Hepatocyte (in vitro differentiated cells): ENCODE results near the gene NFIA.
"Not testable (repeated sequence)": the region's sequence is repeated elsewhere in the genome, so short reads cannot be mapped to it uniquely, and the experiment has no call there.

Experiments used
- EZH2phosphoT487 ChIP-seq: fragments of 200-600 bp; sonication (generic); IDR thresholded peaks from one replicate; pipeline ENCODE4 v1.6.1; 2018; ENCODE audit warnings: antibody characterized with exemption, mild to moderate bottlenecking, low read depth, moderate library complexity; ENCODE audit not compliant: unreplicated experiment, severe bottlenecking
- TF ChIP-seq, protein P1 (sequence below): fragments of 200-600 bp; sonication (generic); IDR thresholded peaks from 2 replicates; pipeline ENCODE4 v1.5.1; 2016; ENCODE audit warnings: antibody characterized with exemption, mild to moderate bottlenecking; ENCODE audit not compliant: poor library complexity

DNA sequence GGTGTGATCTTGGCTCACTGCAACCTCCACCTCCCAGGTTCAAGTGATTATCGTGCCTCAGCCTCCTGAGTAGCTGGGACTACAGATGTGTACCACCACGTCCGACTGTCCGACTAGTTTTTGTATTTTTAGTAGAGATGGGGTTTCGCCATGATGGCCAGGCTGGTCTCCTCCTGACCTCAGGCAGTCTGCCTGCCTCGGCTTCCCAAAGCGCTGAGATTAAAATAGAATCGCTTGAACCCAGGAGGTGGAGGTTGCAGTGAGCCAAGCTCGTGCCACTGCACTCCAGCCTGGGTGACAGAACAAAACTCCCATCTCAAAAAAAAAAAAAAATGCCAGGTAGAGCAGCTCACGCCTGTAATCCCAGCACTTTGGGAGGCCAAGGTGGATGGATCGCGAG, 44.5 kb downstream of the NFIA start:
- not testable (repeated sequence) for TF ChIP-seq EZH2phosphoT487
- TF ChIP-seq, protein P1, sequence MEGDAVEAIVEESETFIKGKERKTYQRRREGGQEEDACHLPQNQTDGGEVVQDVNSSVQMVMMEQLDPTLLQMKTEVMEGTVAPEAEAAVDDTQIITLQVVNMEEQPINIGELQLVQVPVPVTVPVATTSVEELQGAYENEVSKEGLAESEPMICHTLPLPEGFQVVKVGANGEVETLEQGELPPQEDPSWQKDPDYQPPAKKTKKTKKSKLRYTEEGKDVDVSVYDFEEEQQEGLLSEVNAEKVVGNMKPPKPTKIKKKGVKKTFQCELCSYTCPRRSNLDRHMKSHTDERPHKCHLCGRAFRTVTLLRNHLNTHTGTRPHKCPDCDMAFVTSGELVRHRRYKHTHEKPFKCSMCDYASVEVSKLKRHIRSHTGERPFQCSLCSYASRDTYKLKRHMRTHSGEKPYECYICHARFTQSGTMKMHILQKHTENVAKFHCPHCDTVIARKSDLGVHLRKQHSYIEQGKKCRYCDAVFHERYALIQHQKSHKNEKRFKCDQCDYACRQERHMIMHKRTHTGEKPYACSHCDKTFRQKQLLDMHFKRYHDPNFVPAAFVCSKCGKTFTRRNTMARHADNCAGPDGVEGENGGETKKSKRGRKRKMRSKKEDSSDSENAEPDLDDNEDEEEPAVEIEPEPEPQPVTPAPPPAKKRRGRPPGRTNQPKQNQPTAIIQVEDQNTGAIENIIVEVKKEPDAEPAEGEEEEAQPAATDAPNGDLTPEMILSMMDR = not testable (repeated sequence)
